Left lobe of liver (tissue), 2 donors: ENCODE results near the gene SOWAHD. TPM values are rescaled to one million over a fixed set of nuclear protein-coding genes. Genes with fewer than 3 reads are reported as not detected.
"Not testable (repeated sequence)": the region's sequence is repeated elsewhere in the genome, so short reads cannot be mapped to it uniquely, and the experiment has no call there.

ENCODE experiments used
- ATAC-seq: fragments of 200-7000 bp; cut with Tn5 transposase; one replicate; pipeline ENCODE4 v1.9.1; 2020; ENCODE audit warnings: mild to moderate bottlenecking, moderate library complexity
- DNase-seq: peaks from one replicate; pipeline ENCODE4 v3.0.0-alpha.2; 2020; ENCODE audit warnings: low spot score
- total RNA-seq: library from RNA; stranded (reverse); gene quantifications from one replicate; pipeline ENCODE4 v1.2.1, GENCODE V29; 2021
- donor health status: DM: no; HTN: no; CAD: no; lungs with moderate emphysema.
- donor health status: DM: no; HTN: yes; CAD: no.

Gene SOWAHD
- total RNA-seq, 1 donor from 2014 or later, result 0.45 TPM

DNA sequence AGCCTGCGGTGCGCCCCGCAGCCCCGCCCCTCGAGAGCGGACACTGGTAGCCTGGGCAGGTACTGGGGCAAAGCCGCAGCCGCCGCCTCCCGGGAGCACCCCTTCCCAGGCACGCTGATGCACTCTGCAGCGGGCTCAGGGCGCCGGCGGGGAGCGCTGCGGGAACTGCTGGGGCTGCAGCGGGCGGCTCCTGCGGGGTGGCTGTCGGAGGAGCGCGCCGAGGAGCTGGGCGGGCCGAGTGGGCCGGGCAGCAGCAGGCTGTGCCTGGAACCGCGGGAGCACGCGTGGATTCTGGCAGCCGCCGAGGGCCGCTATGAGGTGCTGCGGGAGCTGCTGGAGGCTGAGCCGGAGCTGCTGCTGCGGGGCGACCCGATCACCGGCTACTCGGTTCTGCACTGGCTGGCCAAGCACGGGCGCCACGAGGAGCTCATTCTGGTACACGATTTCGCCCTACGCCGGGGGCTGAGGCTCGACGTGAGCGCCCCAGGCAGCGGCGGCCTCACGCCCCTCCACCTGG, 401 bp downstream of the SOWAHD start:
- DNase-seq (no peak), ATAC-seq (peak; percentile 74)

DNA sequence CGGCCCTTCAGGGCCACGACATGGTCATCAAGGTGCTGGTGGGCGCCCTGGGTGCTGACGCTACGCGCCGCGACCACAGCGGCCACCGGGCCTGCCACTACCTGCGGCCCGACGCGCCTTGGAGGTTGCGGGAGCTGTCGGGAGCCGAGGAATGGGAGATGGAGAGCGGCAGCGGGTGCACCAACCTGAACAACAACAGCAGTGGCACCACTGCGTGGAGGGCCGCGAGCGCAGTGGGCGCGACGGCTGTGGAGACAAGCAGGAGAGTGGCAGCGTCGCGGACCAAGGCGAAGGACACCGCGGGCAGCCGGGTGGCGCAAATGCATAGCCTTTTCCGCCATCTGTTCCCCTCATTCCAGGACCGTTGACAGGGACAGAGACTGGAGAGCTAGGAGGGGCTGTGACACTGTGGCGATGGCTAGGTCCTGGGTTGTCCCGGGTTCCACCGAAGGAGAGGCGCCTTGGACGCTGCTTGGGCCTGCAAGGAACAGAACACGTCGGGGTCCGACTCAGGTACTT, 919 bp downstream of the SOWAHD start:
- no peak for DNase-seq
- no peak for ATAC-seq

- ATAC-seq (no peak), DNase-seq (no peak)
Observed at GRCh38 chrX:119760026-119760877, 1.9 kb downstream of the SOWAHD start.

GRCh38 chrX:119762718-119763117, 4.3 kb downstream of the SOWAHD start:
- DNase-seq (no peak), ATAC-seq (no peak)

GRCh38 chrX:119763181-119763580, 4.8 kb downstream of the SOWAHD start:
- no peak for DNase-seq
- ATAC-seq, result no peak

- no peak for DNase-seq
- no peak for ATAC-seq
Observed at GRCh38 chrX:119763836-119764387, 5.5 kb downstream of the SOWAHD start.

GRCh38 chrX:119768436-119768835, 10.0 kb downstream of the SOWAHD start:
- ATAC-seq, DNase-seq: not testable (repeated sequence)

- not testable (repeated sequence) for ATAC-seq, DNase-seq
Observed at GRCh38 chrX:119769388-119769787, 11.0 kb downstream of the SOWAHD start.

DNA sequence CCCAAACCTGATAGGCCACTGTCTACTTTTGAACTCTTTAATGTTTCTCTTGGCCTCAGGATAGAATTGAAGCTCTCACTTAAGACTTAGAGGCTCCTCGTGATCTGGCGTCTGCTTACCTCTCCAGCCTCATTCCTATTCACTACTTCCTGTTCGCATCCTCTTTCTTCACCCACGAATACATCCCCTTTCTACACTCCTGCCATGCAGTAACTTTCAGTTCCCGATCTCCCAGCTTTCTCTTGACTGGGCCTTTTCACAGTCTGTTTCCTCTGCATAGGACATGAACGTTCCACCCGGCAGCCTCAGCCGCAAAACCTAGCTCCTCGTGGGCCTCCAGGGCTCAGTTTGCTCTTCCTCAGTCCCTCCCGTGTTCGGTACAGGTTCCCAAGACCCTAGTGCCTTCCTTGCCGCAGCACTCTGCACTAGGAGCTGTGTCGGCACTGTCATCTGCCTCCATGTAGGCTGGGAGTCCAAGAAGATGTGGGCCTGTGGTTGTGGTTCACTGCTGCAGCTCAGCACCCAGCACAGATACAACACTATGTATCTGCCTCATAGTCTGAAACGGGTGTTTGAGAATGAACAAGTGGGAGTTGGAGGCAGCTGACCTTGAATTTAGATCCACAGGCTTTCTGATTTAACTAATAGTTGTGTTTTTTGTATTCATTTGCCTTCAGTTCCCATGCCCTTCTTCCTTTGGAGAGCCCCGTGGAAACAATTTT, 17.3 kb downstream of the SOWAHD start:
- ATAC-seq, result no peak
- DNase-seq, result no peak

GRCh38 chrX:119778829-119779228, 20.4 kb downstream of the SOWAHD start:
- ATAC-seq, result no peak
- no peak for DNase-seq

DNA sequence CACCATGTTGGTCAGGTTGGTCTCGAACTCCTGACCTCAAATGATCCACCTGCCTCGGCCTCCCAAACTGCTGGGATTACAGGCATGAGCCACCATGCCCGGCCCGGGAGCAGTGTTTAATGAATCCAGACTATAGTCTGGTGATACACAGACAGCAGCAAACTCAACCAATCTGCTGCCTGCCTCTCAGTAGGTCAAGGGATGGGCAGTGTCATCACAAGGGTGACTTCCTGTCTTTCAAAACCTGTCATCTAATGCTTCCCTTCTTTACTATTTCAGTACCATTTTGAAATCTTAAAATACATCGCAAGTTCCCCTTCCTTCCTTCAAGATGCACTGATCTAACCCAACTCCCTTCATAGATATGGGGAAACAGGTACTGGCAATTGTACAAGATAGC, 24.6 kb downstream of the SOWAHD start:
- no peak for DNase-seq
- peak; percentile 27 for ATAC-seq

DNA sequence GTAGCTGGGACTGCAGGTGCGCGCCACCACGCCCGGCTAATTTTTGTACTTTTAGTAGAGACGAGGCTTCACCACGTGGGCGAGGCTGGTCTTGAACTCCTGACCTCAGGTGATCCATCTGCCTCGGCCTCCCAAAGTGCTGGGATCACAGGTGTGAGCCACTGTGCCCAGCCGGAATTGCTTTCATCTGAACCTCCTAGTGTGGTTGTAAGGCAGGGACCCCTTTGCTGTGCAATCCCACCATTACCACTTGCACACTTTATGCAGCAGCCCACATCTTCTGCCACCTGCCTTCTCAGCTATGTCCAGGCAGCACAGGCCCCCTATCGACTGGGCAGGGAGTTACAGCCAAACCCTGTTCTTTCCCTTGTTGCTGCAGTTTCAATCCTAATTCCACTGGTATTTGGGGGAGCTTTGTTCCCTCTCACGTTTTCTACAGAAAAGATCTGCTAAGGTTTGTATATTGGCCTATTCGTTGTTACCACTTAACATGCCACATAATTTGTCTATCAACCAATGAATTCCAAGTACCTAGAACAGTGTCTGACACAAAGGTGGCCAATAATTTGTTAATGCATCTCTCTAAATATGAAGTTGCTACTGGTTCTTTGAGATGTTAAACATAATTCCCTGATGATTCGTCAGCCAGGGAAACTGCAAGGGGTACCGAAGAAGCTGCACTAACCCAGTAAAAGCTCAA, 26.5 kb downstream of the SOWAHD start:
- peak; percentile 65 for ATAC-seq

DNA sequence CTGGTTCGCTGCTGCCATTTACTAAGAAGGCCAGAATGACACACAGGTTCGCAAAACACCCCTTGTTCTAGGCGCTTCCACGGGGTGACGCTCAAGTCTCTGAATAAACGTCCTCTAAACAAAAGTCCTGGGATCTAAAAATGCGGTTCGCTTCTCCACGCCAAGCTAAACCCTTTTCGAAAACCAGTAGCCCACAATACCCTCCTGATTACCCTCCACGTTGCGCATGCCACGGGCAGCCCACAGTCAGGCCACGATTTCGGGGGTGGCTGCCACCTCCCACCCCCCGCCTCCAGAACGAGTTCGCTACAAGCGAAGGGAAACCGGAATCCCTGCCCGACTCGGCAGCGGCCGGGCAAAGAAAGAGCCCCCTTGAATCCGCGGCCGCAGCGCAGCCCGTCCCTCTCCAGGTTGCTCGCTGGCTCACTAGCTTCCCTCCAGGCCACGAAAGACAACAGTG, 32.6 kb downstream of the SOWAHD start:
- ATAC-seq, result peak; percentile 54
- DNase-seq, result no peak

More for the DNA sequence above, 26.5 kb downstream of the SOWAHD start:
- no peak for DNase-seq

GRCh38 chrX:119791437-119792231, 33.2 kb downstream of the SOWAHD start, which contains the start of gene RPL39:
Gene RPL39, minus strand, starts transcription at chrX:119791630. Its CDS starts 54 bp downstream, at chrX:119791576.
- ATAC-seq (peak; percentile 95), DNase-seq (peak; percentile 86)

- DNase-seq, result no peak
- no peak for ATAC-seq
Observed at GRCh38 chrX:119801253-119802221, 43.1 kb downstream of the SOWAHD start.

GRCh38 chrX:119802546-119802945, 44.2 kb downstream of the SOWAHD start:
- no peak for DNase-seq
- no peak for ATAC-seq

DNA sequence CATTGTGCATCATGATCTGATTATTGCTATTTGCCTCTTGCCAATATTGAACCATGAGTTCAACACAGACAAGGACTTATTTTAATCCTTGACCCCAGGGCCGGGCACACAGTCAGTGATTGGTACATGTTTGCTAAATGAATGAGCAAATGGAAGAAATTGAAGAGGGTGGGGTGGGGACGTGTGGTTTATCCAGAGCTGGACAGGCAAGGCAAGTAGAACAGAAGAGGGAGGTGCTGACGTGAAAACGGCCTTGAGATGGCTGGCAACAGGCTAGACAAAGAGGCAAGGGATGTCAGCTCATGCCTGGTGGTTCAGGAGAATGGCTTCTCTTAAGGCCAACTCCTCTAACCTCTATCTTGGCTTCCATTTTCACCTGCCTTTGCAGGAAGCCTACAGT, 50.1 kb downstream of the SOWAHD start:
- ATAC-seq, result peak; percentile 78

GRCh38 chrX:119809185-119809666, 50.8 kb downstream of the SOWAHD start:
- no peak for DNase-seq
- no peak for ATAC-seq

More for the DNA sequence above, 50.1 kb downstream of the SOWAHD start:
- not testable (repeated sequence) for DNase-seq
